ENCODE data around the gene PARD6G. TPM values are rescaled to one million over a fixed set of nuclear protein-coding genes. Genes with fewer than 3 reads are reported as not detected.
"Not testable (repeated sequence)": the region's sequence is repeated elsewhere in the genome, so short reads cannot be mapped to it uniquely, and the experiment has no call there.

Gene PARD6G
- 4.7 TPM for total RNA-seq
- 13.6 TPM for polyA plus RNA-seq
- long read RNA-seq, donor 1: 0 reads
- long read RNA-seq, donor 2, partial matches to known transcripts: 9 of 11 reads
- long read RNA-seq, donor 2, other reads (novel, unspliced or antisense): 0 of 11 reads
- long read RNA-seq, donor 3, partial matches to known transcripts: 5 of 5 reads
- long read RNA-seq, donor 3, other reads (novel, unspliced or antisense): 0 of 5 reads
- long read RNA-seq, donor 4, partial matches to known transcripts: 0 of 2 reads
- long read RNA-seq, donor 4, other reads (novel, unspliced or antisense): 0 of 2 reads
- long read RNA-seq, donor 5, partial matches to known transcripts: 0 of 3 reads
- long read RNA-seq, donor 5, other reads (novel, unspliced or antisense): 0 of 3 reads
- long read RNA-seq, donor 6, partial matches to known transcripts: 0 of 1 reads
- long read RNA-seq, donor 6, other reads (novel, unspliced or antisense): 0 of 1 reads
- long read RNA-seq, donor 7, partial matches to known transcripts: 0 of 1 reads
- long read RNA-seq, donor 7, other reads (novel, unspliced or antisense): 0 of 1 reads
- long read RNA-seq, donor 8, partial matches to known transcripts: 0 of 2 reads
- long read RNA-seq, donor 8, other reads (novel, unspliced or antisense): 0 of 2 reads
- long read RNA-seq, donor 9, partial matches to known transcripts: 0 of 2 reads
- long read RNA-seq, donor 9, other reads (novel, unspliced or antisense): 0 of 2 reads
- long read RNA-seq, donor 10: 0 reads

GRCh38 chr18:80247393-80247841, at the start of gene PARD6G:
PARD6G (minus strand) TSS chr18:80247514; CDS start chr18:80247348, 166 bp downstream.
- DNase-seq (ENCODE audit: low read depth in 6 of 9, low spot score in 9 of 9): peak in 7 of 9 donors; percentile 12 to 32 (median 17)
- WGBS: 1% methylated on average over 60 of the region's 60 CpGs
- Histone ChIP-seq H3K27me3 (ENCODE audit: control insufficient read depth in 2 of 2, insufficient read depth in 1 of 2, low read length in 1 of 2) (peaks cover 38 to 40% of the 10 kb centered on the region in 2 donors), H3K4me1 (ENCODE audit: control insufficient read depth in 2 of 2, insufficient read depth in 2 of 2, low read length in 2 of 2) (no peaks in the 10 kb centered on the region), H3K27ac (ENCODE audit: low read depth in 1 of 2, low read length in 1 of 2) (peak within 1 kb of the TSS in 1 of 2 donors; percentile 31), H3K4me3 (ENCODE audit: low read length in 2 of 2) (peak within 1 kb of the TSS; percentile 33 to 64), H3K9me3 (ENCODE audit: control insufficient read depth in 2 of 2, insufficient read depth in 1 of 2, low read length in 1 of 2) (no peaks in the 10 kb centered on the region), H3K36me3 (ENCODE audit: control insufficient read depth in 2 of 2, insufficient read depth in 2 of 2, low read length in 1 of 2) (no peaks in the 10 kb centered on the region)

- 78% methylated on average over 87 of the region's 91 CpGs for WGBS
Measured at GRCh38 chr18:80262241-80263033, 15.1 kb upstream of the PARD6G start.

GRCh38 chr18:80259610-80260009, 12.3 kb upstream of the PARD6G start:
- Histone ChIP-seq H3K36me3 (ENCODE audit: control insufficient read depth in 2 of 2, insufficient read depth in 2 of 2, low read length in 1 of 2) (no peaks in the 10 kb centered on the region), H3K9me3 (ENCODE audit: control insufficient read depth in 2 of 2, insufficient read depth in 1 of 2, low read length in 1 of 2) (peaks cover 0 to 3% of the 10 kb centered on the region in 2 donors), H3K4me3 (ENCODE audit: low read length in 2 of 2) (no peak overlapping the region), H3K4me1 (ENCODE audit: control insufficient read depth in 2 of 2, insufficient read depth in 2 of 2, low read length in 2 of 2) (no peaks in the 10 kb centered on the region), H3K27me3 (ENCODE audit: control insufficient read depth in 2 of 2, insufficient read depth in 1 of 2, low read length in 1 of 2) (no peaks in the 10 kb centered on the region), H3K27ac (ENCODE audit: low read depth in 1 of 2, low read length in 1 of 2) (no peak overlapping the region)
- DNase-seq (ENCODE audit: low read depth in 6 of 9, low spot score in 9 of 9): no peak
- 92% methylated on average over 4 of the region's 4 CpGs for WGBS

More at GRCh38 chr18:80262241-80263033, 15.1 kb upstream of the PARD6G start:
- DNase-seq (ENCODE audit: low read depth in 6 of 9, low spot score in 9 of 9); H3K4me3 ChIP-seq (ENCODE audit: low read length in 2 of 2); H3K4me1 ChIP-seq (ENCODE audit: control insufficient read depth in 2 of 2, insufficient read depth in 2 of 2, low read length in 2 of 2); H3K27me3 ChIP-seq (ENCODE audit: control insufficient read depth in 2 of 2, insufficient read depth in 1 of 2, low read length in 1 of 2); H3K9me3 ChIP-seq (ENCODE audit: control insufficient read depth in 2 of 2, insufficient read depth in 1 of 2, low read length in 1 of 2); H3K36me3 ChIP-seq (ENCODE audit: control insufficient read depth in 2 of 2, insufficient read depth in 2 of 2, low read length in 1 of 2); H3K27ac ChIP-seq (ENCODE audit: low read depth in 1 of 2, low read length in 1 of 2): not testable (repeated sequence)

GRCh38 chr18:80258640-80259039, 11.3 kb upstream of the PARD6G start:
- no peak for DNase-seq (ENCODE audit: low read depth in 6 of 9, low spot score in 9 of 9)
- no peak overlapping the region for H3K4me3 ChIP-seq (ENCODE audit: low read length in 2 of 2)
- H3K4me1 ChIP-seq (ENCODE audit: control insufficient read depth in 2 of 2, insufficient read depth in 2 of 2, low read length in 2 of 2): no peaks in the 10 kb centered on the region
- H3K27me3 ChIP-seq (ENCODE audit: control insufficient read depth in 2 of 2, insufficient read depth in 1 of 2, low read length in 1 of 2): no peaks in the 10 kb centered on the region
- H3K27ac ChIP-seq (ENCODE audit: low read depth in 1 of 2, low read length in 1 of 2): no peak overlapping the region
- no peaks in the 10 kb centered on the region for H3K36me3 ChIP-seq (ENCODE audit: control insufficient read depth in 2 of 2, insufficient read depth in 2 of 2, low read length in 1 of 2)
- WGBS: 91% methylated on average over 2 of the region's 3 CpGs
- H3K9me3 ChIP-seq (ENCODE audit: control insufficient read depth in 2 of 2, insufficient read depth in 1 of 2, low read length in 1 of 2): peaks cover 0 to 9% of the 10 kb centered on the region in 2 donors

- not testable (repeated sequence) for H3K36me3 ChIP-seq (ENCODE audit: control insufficient read depth in 2 of 2, insufficient read depth in 2 of 2, low read length in 1 of 2); H3K9me3 ChIP-seq (ENCODE audit: control insufficient read depth in 2 of 2, insufficient read depth in 1 of 2, low read length in 1 of 2); H3K4me3 ChIP-seq (ENCODE audit: low read length in 2 of 2); H3K4me1 ChIP-seq (ENCODE audit: control insufficient read depth in 2 of 2, insufficient read depth in 2 of 2, low read length in 2 of 2); H3K27ac ChIP-seq (ENCODE audit: low read depth in 1 of 2, low read length in 1 of 2); H3K27me3 ChIP-seq (ENCODE audit: control insufficient read depth in 2 of 2, insufficient read depth in 1 of 2, low read length in 1 of 2)
- WGBS: 73% methylated on average over 12 of the region's 12 CpGs
- DNase-seq (ENCODE audit: low read depth in 6 of 9, low spot score in 9 of 9): peak in 1 of 9 donors; percentile 11
Measured at GRCh38 chr18:80257579-80258543, 10.5 kb upstream of the PARD6G start.

- Histone ChIP-seq H3K4me3 (ENCODE audit: low read length in 2 of 2) (no peak overlapping the region), H3K27me3 (ENCODE audit: control insufficient read depth in 2 of 2, insufficient read depth in 1 of 2, low read length in 1 of 2) (no peaks in the 10 kb centered on the region), H3K4me1 (ENCODE audit: control insufficient read depth in 2 of 2, insufficient read depth in 2 of 2, low read length in 2 of 2) (no peaks in the 10 kb centered on the region), H3K36me3 (ENCODE audit: control insufficient read depth in 2 of 2, insufficient read depth in 2 of 2, low read length in 1 of 2) (no peaks in the 10 kb centered on the region), H3K9me3 (ENCODE audit: control insufficient read depth in 2 of 2, insufficient read depth in 1 of 2, low read length in 1 of 2) (peaks cover 0 to 9% of the 10 kb centered on the region in 2 donors), H3K27ac (ENCODE audit: low read depth in 1 of 2, low read length in 1 of 2) (no peak overlapping the region)
- no peak for DNase-seq (ENCODE audit: low read depth in 6 of 9, low spot score in 9 of 9)
- WGBS: 75% methylated on average over 6 of the region's 6 CpGs
Measured at GRCh38 chr18:80254971-80255500, 7.7 kb upstream of the PARD6G start.

GRCh38 chr18:80253871-80254492, 6.7 kb upstream of the PARD6G start:
- 77% methylated on average over 8 of the region's 8 CpGs for WGBS
- H3K27me3 ChIP-seq (ENCODE audit: control insufficient read depth in 2 of 2, insufficient read depth in 1 of 2, low read length in 1 of 2): peaks cover 0 to 3% of the 10 kb centered on the region in 2 donors
- H3K36me3 ChIP-seq (ENCODE audit: control insufficient read depth in 2 of 2, insufficient read depth in 2 of 2, low read length in 1 of 2): no peaks in the 10 kb centered on the region
- no peaks in the 10 kb centered on the region for H3K4me1 ChIP-seq (ENCODE audit: control insufficient read depth in 2 of 2, insufficient read depth in 2 of 2, low read length in 2 of 2)
- no peak overlapping the region for H3K4me3 ChIP-seq (ENCODE audit: low read length in 2 of 2)
- H3K27ac ChIP-seq (ENCODE audit: low read depth in 1 of 2, low read length in 1 of 2): no peak overlapping the region
- H3K9me3 ChIP-seq (ENCODE audit: control insufficient read depth in 2 of 2, insufficient read depth in 1 of 2, low read length in 1 of 2): peaks cover 0 to 9% of the 10 kb centered on the region in 2 donors
- DNase-seq (ENCODE audit: low read depth in 6 of 9, low spot score in 9 of 9): no peak

Measured in thymus (tissue), 14 donors.